LNCaP clone FGC (cell line): ENCODE data around the gene MTPN.

Experiments
- DNase-seq: peaks from one replicate; pipeline ENCODE4 v3.0.0-alpha.2; 2011; ENCODE audit warnings: low read depth
- H3K4me3 ChIP-seq: 2 replicates; pipeline ENCODE4 v1.5.1; 2011; ENCODE audit warnings: mild to moderate bottlenecking, low read depth, low read length, control low read depth
- TF ChIP-seq, protein P1 (sequence below): IDR thresholded peaks from 2 replicates; pipeline ENCODE4 v1.5.1; 2012; ENCODE audit warnings: mild to moderate bottlenecking; ENCODE audit not compliant: control insufficient read depth, insufficient read depth; ENCODE audit errors: extremely low read depth

The MTPN gene

GRCh38 chr7:135958173-135958572 lies 19.0 kb downstream of the MTPN start:
- no peak overlapping the region for H3K4me3 ChIP-seq
- TF ChIP-seq, protein P1, sequence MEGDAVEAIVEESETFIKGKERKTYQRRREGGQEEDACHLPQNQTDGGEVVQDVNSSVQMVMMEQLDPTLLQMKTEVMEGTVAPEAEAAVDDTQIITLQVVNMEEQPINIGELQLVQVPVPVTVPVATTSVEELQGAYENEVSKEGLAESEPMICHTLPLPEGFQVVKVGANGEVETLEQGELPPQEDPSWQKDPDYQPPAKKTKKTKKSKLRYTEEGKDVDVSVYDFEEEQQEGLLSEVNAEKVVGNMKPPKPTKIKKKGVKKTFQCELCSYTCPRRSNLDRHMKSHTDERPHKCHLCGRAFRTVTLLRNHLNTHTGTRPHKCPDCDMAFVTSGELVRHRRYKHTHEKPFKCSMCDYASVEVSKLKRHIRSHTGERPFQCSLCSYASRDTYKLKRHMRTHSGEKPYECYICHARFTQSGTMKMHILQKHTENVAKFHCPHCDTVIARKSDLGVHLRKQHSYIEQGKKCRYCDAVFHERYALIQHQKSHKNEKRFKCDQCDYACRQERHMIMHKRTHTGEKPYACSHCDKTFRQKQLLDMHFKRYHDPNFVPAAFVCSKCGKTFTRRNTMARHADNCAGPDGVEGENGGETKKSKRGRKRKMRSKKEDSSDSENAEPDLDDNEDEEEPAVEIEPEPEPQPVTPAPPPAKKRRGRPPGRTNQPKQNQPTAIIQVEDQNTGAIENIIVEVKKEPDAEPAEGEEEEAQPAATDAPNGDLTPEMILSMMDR, result no peak
- no peak for DNase-seq

DNA sequence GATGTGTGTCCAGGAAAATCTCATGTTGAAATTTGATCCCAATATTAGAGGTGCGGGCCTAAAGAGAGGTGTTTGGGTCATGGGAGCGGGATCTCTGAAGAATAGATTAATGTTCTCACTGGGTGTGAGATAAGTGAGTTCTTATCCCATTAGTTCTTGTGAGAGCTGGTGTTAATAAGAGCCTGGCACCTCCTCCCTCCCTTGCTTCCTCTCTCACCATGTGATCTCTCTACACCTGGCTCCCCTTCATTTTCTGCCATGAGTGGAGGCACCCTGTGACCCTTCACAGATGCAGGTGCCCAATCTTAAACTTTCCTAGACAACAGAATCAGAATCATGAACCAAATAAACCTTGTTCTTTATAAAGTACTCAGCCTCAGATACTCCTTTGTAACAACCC lies 19.5 kb downstream of the MTPN start:
- no peak for DNase-seq
- no peak overlapping the region for H3K4me3 ChIP-seq
- TF ChIP-seq, protein P1, result no peak

- DNase-seq, result no peak
- TF ChIP-seq, protein P1, result no peak
- no peak overlapping the region for H3K4me3 ChIP-seq
Observed at GRCh38 chr7:135956393-135956792, 20.8 kb downstream of the MTPN start.

DNA sequence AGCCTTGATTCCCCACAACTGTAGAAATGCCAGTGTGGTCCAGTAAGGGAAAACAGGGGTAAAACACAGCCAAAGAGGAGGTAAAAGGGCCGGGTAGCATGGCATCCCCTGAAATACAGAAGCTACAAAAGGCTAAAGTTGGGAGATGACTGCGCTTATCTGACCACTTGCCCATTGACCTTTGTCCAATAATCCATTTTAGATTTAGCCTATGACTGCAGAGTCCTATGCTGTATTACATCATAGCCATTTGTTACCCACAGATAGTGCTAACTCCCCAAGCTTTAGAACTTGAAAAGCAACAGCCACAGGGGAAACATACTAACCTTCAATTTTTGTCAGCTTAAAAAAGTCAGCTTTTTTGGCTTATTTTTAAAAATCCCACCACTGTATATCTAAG lies 26.2 kb downstream of the MTPN start:
- no peak overlapping the region for H3K4me3 ChIP-seq
- no peak for DNase-seq
- TF ChIP-seq, protein P1, result no peak

- TF ChIP-seq, protein P1, result no peak
- no peak for DNase-seq
- no peak overlapping the region for H3K4me3 ChIP-seq
Observed at GRCh38 chr7:135950429-135950828, 26.7 kb downstream of the MTPN start.

- no peak overlapping the region for H3K4me3 ChIP-seq
- TF ChIP-seq, protein P1, result no peak
- peak; percentile 80 for DNase-seq
Observed at GRCh38 chr7:135946289-135947055, 30.7 kb downstream of the MTPN start.

DNA sequence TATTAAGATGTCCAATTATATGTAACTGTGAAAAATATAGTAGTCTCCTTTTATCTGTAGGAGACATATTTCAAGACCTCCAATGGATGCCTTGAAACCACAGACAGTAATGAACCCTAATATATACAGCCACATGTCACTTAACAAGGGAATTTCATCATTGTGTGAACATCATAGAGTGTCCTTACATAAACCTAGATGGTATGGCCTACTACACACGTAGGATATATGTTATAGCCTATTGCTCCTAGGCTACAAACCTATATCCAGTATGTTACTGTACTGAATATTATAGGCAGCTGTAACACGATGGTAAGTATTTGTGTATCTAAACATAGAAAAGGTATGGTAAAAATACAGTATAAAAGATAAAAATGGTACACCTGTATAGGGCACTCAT lies 32.4 kb downstream of the MTPN start:
- TF ChIP-seq, protein P1, result no peak
- no peak overlapping the region for H3K4me3 ChIP-seq
- DNase-seq, result no peak
